AG04450 (cell line): ENCODE results near the gene CCDC188. TPM values are rescaled to one million over a fixed set of nuclear protein-coding genes. Genes with fewer than 3 reads are reported as not detected.

Experiments
- CTCF ChIA-PET: fragments of 300-600, 350-600 bp; formaldehyde crosslinking; extraction: SDS; loops from one replicate; lab custom pipeline; 2022; ENCODE audit warnings: antibody characterized with exemption, inconsistent platforms; lab: Charles Lee
- POLR2A ChIA-PET: fragments of 350-600 bp; formaldehyde crosslinking; extraction: SDS; loops from one replicate; lab custom pipeline; 2021; ENCODE audit warnings: antibody characterized with exemption, inconsistent platforms; lab: Yijun Ruan, JAX
- DNase-seq: peaks from one replicate; pipeline ENCODE4 v3.0.0-alpha.2; 2011; ENCODE audit warnings: low read depth, low spot score
- H3K27ac ChIP-seq: one replicate; pipeline ENCODE4 v1.5.1; 2012; ENCODE audit warnings: low read depth, low read length, control low read depth
- H3K27me3 ChIP-seq: one replicate; pipeline ENCODE4 v1.6.0; 2012; ENCODE audit warnings: low read length; ENCODE audit not compliant: control insufficient read depth, insufficient read depth
- H3K4me3 ChIP-seq: 2 replicates; pipeline ENCODE4 v1.5.1; 2011; ENCODE audit warnings: mild to moderate bottlenecking, low read depth, low read length, control low read depth
- H3K9me3 ChIP-seq: 2 replicates; pipeline ENCODE4 v1.5.1; 2012; ENCODE audit warnings: low read length; ENCODE audit not compliant: control insufficient read depth, insufficient read depth
- polyA plus RNA-seq: library from polyadenylated mRNA; depleted of rRNA; stranded (reverse); fragments of >200 nt; gene quantifications from 2 replicates; pipeline ENCODE4 v1.2.3, GENCODE V29; 2011
- TF ChIP-seq, protein P1 (sequence below): IDR thresholded peaks from 2 replicates; pipeline ENCODE4 v1.5.1; 2011; ENCODE audit warnings: low read depth, low read length, control low read depth, inconsistent platforms

Gene CCDC188
- polyA plus RNA-seq, 1 experiment: not detected

DNA sequence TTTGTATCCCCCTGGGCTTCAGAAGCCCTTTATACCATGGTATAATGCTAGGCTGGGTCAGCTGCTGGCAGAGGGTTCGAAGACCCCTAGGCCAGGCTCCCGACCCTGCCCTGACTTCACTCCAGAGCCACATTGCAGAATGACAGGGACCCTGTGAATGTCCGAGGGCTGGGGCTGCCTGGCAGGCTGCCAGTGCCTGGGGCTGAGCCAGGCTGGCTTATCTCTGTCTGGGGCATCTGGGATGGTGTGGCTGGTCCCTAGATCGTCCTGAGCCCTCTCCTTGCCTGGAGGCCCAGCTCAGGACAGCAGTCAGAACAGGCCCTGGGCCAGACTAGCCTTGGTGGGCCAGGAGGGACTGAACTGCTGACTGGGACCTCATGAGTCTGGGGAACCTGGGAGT, 15.6 kb downstream of the CCDC188 start:
- DNase-seq: no peak
- ChIA-PET POLR2A (no interaction called here), CTCF (no interaction called here)
- Histone ChIP-seq H3K27ac (no peak overlapping the region), H3K9me3 (no peaks in the 10 kb centered on the region; the same call in 1 of the 2 replicates), H3K27me3 (no peaks in the 10 kb centered on the region), H3K4me3 (no peak overlapping the region)
- TF ChIP-seq, protein P1, sequence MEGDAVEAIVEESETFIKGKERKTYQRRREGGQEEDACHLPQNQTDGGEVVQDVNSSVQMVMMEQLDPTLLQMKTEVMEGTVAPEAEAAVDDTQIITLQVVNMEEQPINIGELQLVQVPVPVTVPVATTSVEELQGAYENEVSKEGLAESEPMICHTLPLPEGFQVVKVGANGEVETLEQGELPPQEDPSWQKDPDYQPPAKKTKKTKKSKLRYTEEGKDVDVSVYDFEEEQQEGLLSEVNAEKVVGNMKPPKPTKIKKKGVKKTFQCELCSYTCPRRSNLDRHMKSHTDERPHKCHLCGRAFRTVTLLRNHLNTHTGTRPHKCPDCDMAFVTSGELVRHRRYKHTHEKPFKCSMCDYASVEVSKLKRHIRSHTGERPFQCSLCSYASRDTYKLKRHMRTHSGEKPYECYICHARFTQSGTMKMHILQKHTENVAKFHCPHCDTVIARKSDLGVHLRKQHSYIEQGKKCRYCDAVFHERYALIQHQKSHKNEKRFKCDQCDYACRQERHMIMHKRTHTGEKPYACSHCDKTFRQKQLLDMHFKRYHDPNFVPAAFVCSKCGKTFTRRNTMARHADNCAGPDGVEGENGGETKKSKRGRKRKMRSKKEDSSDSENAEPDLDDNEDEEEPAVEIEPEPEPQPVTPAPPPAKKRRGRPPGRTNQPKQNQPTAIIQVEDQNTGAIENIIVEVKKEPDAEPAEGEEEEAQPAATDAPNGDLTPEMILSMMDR: no peak

DNA sequence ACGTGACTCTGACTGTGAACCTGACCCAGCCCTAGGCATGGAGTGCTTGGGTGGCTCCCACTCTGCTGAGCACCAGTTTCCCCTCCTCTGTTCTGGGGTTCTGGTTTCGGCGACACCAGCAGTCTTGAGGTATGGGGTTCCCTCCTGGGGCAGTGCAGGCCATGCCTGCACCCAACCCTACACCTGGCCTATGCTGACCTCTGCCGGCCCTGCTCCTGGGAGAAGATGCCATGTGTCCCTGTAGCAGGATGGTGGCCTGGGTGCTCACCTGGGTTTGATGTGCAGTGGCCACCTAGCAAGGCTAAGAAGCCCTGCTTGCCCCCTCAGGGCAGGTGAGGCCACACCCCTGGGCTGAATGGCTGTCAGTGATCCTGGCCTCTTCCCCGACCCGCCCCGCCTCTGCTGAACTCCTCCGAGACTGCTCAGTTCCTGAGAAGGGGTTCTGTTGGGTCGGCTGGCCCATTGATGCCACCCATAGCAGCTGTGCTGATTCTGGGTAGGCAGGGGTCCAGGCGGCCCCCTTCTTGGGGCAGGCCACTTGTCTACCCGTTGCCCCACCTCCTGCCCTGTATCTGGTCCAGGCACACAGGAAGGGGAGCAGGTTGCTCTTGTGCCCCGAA, 16.8 kb downstream of the CCDC188 start:
- Histone ChIP-seq H3K9me3 (no peaks in the 10 kb centered on the region; the same call in 1 of the 2 replicates), H3K27me3 (no peaks in the 10 kb centered on the region), H3K4me3 (no peak overlapping the region; the same call in 1 of the 2 replicates), H3K27ac (no peak overlapping the region)
- POLR2A ChIA-PET: no interaction called here
- CTCF ChIA-PET: no interaction called here
- TF ChIP-seq, protein P1: no peak
- no peak for DNase-seq

DNA sequence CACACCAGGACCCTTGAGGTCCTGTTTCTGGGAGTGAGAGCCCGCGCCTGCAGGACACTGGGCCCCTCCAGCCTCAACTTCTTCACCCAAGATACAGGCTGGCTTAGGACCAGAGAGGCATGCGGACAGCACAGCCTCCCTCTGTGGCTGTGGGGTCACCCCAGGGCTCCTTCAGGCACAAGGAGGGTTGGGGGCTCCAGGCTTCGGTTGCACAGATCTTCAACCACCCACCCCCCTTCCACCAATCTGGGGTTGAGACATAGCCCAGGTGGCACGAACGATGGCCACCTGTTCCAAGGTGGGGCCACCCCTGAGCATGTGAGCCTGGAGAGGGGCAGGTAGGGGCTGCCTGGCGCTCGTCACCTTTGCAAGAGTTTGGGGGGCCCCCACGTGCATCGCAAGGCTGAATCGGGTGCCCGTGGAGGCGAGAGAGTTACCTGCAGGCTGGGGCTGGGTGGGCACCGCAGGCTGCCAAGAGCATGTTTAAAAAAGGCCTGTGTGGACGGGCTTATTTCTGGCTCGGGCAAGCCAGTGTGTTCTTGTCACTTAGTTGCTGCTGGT, 18.1 kb downstream of the CCDC188 start:
- Histone ChIP-seq H3K27ac (no peak overlapping the region), H3K27me3 (no peaks in the 10 kb centered on the region), H3K9me3 (no peaks in the 10 kb centered on the region), H3K4me3 (peak overlapping the region; percentile 79)
- CTCF ChIA-PET: interaction anchor here (0.6 kb wide), 1 partner anchor 642 kb away, joined by 3 read pairs; no protein-coding TSS in a partner anchor
- POLR2A ChIA-PET: no interaction called here
- TF ChIP-seq, protein P1: no peak
- DNase-seq: no peak

DNA sequence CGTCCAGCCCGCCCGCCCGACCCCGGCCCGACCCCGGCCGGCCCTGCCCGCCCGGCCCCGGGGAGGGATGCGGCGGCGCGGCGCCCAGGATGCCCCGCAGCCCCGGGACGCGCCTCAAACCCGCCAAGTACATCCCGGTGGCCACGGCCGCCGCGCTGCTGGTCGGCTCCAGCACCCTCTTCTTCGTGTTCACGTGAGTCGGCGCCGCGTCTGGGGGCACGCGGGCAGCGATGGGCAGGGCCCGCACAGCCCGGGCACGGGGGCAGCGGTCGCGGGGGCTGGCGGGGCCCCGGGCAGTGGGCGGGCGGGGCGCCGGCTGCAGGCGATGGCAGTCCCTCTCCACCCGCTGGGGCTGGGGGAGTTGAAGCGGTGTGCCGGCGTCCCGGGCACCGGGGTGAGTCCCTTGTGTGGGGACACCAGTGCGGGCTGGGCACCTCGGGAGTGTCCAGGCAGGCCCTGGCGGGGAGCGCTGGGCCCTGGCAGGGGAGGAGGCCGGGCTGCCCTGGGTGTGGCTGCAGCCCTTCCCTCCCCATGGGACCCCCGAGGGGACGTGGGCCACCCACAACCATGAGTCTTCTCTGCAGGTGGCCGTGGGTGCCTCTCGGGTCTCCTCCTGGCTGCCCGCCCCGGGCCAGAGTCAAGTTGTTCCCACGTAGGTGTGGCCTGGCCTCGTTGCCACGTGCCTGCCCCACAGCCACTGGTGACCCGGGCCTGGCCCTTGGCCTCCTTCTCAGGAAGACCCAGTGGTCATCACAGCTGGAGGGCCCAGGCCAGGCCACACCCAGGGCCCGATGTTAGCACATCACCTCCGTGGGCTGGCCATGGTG, 18.8 kb downstream of the CCDC188 start:
- ChIA-PET CTCF (no interaction called here), POLR2A (no interaction called here)
- Histone ChIP-seq H3K27me3 (no peaks in the 10 kb centered on the region), H3K27ac (peak overlapping the region; percentile 21), H3K9me3 (no peaks in the 10 kb centered on the region), H3K4me3 (peak overlapping the region; percentile 79)
- TF ChIP-seq, protein P1: no peak
- DNase-seq: no peak

DNA sequence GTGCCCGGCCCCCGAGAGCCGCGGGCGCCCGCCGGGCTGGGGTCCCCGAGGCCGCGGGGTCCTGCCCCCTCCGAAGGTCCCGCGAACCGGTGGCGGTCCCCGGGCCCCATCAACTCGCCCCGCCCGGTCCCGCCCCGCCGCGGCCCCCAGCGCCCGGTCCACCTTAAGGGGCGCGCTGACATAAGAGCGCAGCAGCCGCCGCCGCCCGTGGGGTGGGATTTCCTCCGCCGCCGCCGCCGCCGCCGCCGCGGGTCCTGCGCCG, 19.3 kb downstream of the CCDC188 start, which contains the start of gene ZDHHC8:
TSS of gene ZDHHC8 (plus strand) at position 208 of the 262 bp plus-strand sequence. CDS start 144 bp downstream, outside the sequence.
- DNase-seq: no peak
- Histone ChIP-seq H3K9me3 (no peaks in the 10 kb centered on the region), H3K4me3 (peak within 1 kb of the TSS; percentile 82), H3K27ac (peak within 1 kb of the TSS; percentile 47), H3K27me3 (no peaks in the 10 kb centered on the region)
- TF ChIP-seq, protein P1: no peak
- POLR2A ChIA-PET: no interaction called here
- CTCF ChIA-PET: no interaction called here
